Keratinocyte (primary cell): Measurements from ENCODE around the gene SULT1B1.

ENCODE experiments used
- CTCF ChIP-seq, 3 experiments: IDR thresholded peaks in 1 of 3; conservative IDR thresholded peaks in 1 of 3; optimal IDR thresholded peaks in 1 of 3; 2 replicates in 2 of 3; 3 replicates in 1 of 3; pipeline versions ENCODE3 to v1.5.1; 2011; ENCODE audit warnings: low read length in 3 of 3, mild to moderate bottlenecking in 3 of 3, moderate library complexity in 2 of 3, control low read depth in 1 of 3, inconsistent platforms in 1 of 3; ENCODE audit not compliant: insufficient read depth in 2 of 3; ENCODE audit errors: extremely low read depth in 1 of 3
- EZH2 ChIP-seq: IDR thresholded peaks from one replicate; pipeline ENCODE4 v1.6.1; 2012; ENCODE audit warnings: inconsistent platforms, mild to moderate bottlenecking, low read length, moderate library complexity

- TF ChIP-seq EZH2 (no peak), CTCF (optimal IDR thresholded peaks at IDR 0.05 in 1 of 3, IDR thresholded peaks at IDR 0.05 in 1 of 3, conservative IDR thresholded peaks at IDR 0.05 in 1 of 3; ENCODE audit: extremely low read depth in 1 of 3, insufficient read depth in 2 of 3, low read length in 3 of 3) (no peak)
Measured at GRCh38 chr4:69716654-69717053, 43.8 kb downstream of the SULT1B1 start.
